ENCODE measurements around the gene RBM44.

DNA sequence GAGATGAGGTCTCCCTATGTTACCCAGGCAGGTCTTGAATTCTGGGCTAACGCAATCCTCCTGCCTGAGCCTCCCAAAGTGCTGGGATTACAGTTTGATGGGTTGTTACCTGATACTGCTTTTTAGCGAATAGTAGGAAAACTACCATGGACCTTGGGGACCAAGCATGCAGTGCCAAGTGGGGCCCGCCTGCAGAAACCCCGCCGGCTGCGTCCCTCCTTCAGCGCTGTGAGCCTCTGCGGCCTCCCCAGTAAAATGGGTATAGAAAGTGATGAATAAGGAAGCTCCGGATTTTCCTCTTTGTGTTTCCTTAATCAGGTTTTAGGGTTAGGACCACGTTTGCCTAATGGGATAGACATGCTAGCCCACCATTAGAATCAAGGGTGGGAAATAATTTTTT is 91.2 kb downstream of the RBM44 start:
- TF ChIP-seq, protein P1, sequence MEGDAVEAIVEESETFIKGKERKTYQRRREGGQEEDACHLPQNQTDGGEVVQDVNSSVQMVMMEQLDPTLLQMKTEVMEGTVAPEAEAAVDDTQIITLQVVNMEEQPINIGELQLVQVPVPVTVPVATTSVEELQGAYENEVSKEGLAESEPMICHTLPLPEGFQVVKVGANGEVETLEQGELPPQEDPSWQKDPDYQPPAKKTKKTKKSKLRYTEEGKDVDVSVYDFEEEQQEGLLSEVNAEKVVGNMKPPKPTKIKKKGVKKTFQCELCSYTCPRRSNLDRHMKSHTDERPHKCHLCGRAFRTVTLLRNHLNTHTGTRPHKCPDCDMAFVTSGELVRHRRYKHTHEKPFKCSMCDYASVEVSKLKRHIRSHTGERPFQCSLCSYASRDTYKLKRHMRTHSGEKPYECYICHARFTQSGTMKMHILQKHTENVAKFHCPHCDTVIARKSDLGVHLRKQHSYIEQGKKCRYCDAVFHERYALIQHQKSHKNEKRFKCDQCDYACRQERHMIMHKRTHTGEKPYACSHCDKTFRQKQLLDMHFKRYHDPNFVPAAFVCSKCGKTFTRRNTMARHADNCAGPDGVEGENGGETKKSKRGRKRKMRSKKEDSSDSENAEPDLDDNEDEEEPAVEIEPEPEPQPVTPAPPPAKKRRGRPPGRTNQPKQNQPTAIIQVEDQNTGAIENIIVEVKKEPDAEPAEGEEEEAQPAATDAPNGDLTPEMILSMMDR (IDR thresholded peaks at IDR 0.05): no peak
- no peak for TF ChIP-seq POLR2A (IDR thresholded peaks at IDR 0.05)

Measured in uterus (tissue), 2 donors.